GM21786 (cell line): ENCODE measurements around the gene PCED1B.
"Not testable (repeated sequence)": the region's sequence is repeated elsewhere in the genome, so short reads cannot be mapped to it uniquely, and the experiment has no call there.

Experiments
- ATAC-seq: cut with Tn5 transposase; IDR thresholded peaks from one replicate; pipeline ENCODE4 v1.9.1; 2021; ENCODE audit not compliant: unreplicated experiment

Gene PCED1B

GRCh38 chr12:47269916-47270315 lies 190.5 kb downstream of the PCED1B start:
- ATAC-seq, result no peak

- no peak for ATAC-seq
Measured at GRCh38 chr12:47270782-47271664, 191.6 kb downstream of the PCED1B start.

DNA sequence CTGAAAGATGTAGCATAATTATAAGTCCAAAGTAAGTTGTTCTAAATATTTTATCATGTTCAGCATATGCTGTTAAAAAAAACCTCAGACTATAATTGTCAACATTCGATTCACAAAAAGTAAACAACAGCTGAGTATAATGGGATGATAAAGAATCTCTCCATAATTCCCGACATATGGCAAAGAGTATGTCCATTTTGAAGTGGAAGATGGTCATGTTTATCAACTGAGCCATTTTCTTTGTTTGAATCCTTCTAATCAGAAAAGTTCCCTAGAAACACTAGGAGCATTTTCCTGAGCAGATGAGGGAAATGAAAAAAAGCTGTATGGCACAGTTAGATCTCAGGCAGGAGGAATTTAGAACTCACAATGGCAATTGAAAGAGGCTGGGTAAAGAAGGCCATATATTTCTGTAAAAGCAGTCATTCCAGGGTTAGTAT lies 192.4 kb downstream of the PCED1B start:
- no peak for ATAC-seq

DNA sequence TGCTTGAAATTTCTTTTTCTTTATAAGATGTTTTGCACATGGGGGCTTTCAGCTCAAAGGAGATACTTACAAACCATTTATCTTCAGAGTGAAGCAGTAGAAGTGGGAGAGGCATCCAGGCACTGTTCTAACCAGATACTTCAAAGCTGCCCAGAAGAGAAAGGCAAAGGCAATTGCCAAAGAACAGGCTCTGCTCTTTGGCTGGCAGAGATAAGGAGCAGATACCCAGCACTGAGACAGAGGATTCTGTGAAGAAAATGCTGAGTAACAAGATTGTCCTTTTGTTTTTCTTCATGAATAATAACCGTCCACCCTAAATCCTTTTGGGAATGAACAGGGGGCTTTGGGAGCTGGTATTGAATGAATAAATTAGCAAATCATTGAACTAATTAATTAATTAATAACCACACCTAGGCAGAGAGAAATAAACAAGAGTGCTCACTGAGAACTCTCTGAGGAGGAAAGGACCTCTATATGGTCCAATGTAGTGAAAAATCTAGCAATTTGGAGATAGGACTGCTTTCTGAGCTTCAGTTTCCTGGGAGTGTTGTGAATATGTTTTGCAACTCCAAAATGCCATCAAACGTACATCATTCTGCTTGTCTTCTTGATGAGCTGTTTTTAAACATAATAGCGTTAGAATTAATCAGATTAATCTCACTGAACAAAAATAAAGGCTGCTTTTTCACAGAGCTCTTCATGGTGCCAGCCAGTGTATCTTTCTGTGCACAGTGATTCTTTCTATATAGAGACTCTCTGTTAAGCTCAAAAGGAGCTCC lies 193.2 kb downstream of the PCED1B start:
- no peak for ATAC-seq

GRCh38 chr12:47273191-47273626 lies 193.8 kb downstream of the PCED1B start:
- no peak for ATAC-seq

GRCh38 chr12:47274760-47275159 lies 195.3 kb downstream of the PCED1B start:
- ATAC-seq, result no peak

- no peak for ATAC-seq
Measured at GRCh38 chr12:47276253-47276620, 196.8 kb downstream of the PCED1B start.

- peak; percentile 92 for ATAC-seq
Measured at GRCh38 chr12:47276621-47277309, 197.3 kb downstream of the PCED1B start.

DNA sequence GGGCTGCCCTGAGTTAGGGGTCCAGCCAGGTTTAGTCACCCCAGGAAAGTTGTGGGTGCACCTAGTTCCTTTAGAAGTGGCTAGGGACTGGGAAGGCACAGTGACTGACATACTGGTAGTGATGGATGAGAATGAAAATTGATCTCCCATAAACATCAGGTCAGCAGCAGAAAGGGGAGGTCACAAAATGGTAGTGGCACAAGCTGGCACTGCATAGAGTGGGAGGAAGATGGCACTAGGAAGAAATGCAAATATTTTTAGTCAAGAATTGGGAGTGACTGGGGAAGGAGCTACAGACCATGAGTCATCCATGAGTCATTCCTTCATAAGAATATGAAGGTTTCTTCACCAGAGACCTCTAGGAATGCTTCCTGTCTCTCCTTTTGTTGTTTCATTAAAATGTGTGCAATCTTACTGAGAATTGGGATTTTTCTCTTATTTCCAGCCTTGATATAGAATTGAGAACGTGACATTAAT lies 198.6 kb downstream of the PCED1B start:
- ATAC-seq, result no peak

DNA sequence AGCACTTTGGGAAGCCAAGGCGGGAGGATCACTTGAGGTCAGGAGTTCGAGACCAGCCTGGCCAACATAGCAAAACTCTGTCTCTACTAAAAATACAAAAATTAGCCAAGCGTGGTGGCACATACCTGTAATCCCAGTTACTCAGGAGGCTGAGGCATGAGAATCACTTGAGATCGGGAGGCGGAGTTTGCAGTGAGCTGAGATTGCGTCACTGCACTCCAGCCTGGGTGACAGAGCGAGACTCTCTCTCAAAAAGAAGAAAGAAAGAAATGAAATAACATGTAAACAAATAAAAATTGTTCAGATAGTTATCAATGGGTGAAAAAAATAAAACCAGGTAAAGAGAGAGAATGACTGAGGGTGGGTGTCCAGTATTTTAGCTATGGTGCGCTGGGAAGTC lies 200.3 kb downstream of the PCED1B start:
- ATAC-seq, result not testable (repeated sequence)

DNA sequence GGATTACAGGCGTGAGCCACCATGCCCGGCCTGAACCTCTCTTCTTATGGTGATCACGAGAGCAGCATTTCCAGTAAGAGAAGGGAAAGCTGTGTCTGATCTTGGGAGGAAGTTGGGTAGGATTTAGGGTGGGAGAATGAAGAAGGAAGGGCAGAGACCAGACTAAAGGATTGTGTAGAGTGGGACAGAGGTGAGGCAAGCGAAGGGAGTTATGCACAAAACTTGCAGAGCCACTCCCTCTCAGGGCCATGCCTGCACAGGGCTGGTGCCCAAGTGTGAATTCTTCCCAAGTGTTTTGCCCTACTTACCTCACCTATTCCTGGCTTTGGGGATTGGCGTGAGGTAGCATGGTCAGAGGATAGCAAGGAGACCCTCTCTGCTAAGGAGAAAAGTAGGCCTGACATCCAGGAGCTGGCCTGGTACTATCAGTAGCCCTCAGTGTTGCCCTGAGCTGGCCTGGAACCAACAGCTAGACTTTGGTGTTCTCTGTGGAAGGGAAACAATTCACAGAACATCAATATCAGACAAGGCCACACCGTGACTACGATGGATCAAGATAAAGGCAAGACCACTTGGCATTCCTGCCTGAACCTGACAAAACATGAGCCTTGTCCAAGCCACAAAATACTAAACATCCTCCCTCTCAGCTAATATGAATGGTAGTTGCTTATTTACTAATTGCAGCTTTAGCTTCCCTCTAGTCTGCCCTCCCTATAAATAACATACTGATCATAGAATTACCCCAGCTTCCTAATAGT lies 201.3 kb downstream of the PCED1B start:
- no peak for ATAC-seq

GRCh38 chr12:47281667-47282171 lies 202.3 kb downstream of the PCED1B start:
- no peak for ATAC-seq

GRCh38 chr12:47282206-47282605 lies 202.8 kb downstream of the PCED1B start:
- ATAC-seq, result no peak
